CD4-positive, alpha-beta T cell (primary cell): Measurements from ENCODE around the gene ZNF865. TPM values are rescaled to one million over a fixed set of nuclear protein-coding genes. Genes with fewer than 3 reads are reported as not detected.
A peak's percentile ranks its signal among the peaks of the same experiment; 100 is the strongest.

Experiments used
- ATAC-seq: fragments of 200-7000 bp; cut with Tn5 transposase; one replicate; pipeline ENCODE4 v1.10.0; 2022; ENCODE audit warnings: mild to moderate bottlenecking; ENCODE audit not compliant: poor library complexity
- CTCF ChIA-PET: fragments of 350-600 bp; sonication (Branson Sonifier 250); formaldehyde crosslinking; loops from one replicate; lab custom pipeline; 2021; ENCODE audit warnings: antibody characterized with exemption, inconsistent platforms; lab: Charles Lee
- POLR2A ChIA-PET: fragments of 350-600 bp; sonication (Branson Sonifier 250); formaldehyde crosslinking; loops from one replicate; lab custom pipeline; 2021; ENCODE audit warnings: antibody characterized with exemption, inconsistent platforms; lab: Charles Lee
- DNase-seq, 14 experiments: peaks; one replicate each; pipeline ENCODE4 v3.0.0-alpha.2; 2013 to 2020; ENCODE audit warnings: mixed read lengths in 2 of 14
- H3K27ac ChIP-seq, 2 donors: one replicate each; pipeline versions ENCODE4 v1.5.1 to v1.7.0; 2013; ENCODE audit warnings: low read length in 2 of 2, low read depth in 1 of 2, mild to moderate bottlenecking in 1 of 2
- H3K27me3 ChIP-seq, 2 experiments: 1 replicate in 1 of 2; 2 replicates in 1 of 2; pipeline versions ENCODE4 v1.6.1 to v1.7.0; 2013; ENCODE audit warnings: low read length in 2 of 2, control low read depth in 1 of 2, mild to moderate bottlenecking in 1 of 2, moderate library complexity in 1 of 2; ENCODE audit not compliant: insufficient read depth in 2 of 2, control insufficient read depth in 1 of 2
- H3K36me3 ChIP-seq: one replicate; pipeline ENCODE4 v1.6.1; 2013; ENCODE audit warnings: low read length, control low read depth; ENCODE audit not compliant: insufficient read depth
- H3K4me1 ChIP-seq: one replicate; pipeline ENCODE4 v1.6.1; 2013; ENCODE audit warnings: low read length, control low read depth; ENCODE audit not compliant: insufficient read depth
- H3K4me3 ChIP-seq: one replicate; pipeline ENCODE4 v1.5.1; 2013; ENCODE audit warnings: mild to moderate bottlenecking, low read length, moderate library complexity
- H3K9me3 ChIP-seq, 2 experiments: 1 replicate in 1 of 2; 2 replicates in 1 of 2; pipeline versions ENCODE4 v1.6.1 to v1.7.0; 2013; ENCODE audit warnings: low read length in 2 of 2, mild to moderate bottlenecking in 2 of 2, control low read depth in 1 of 2, moderate library complexity in 1 of 2; ENCODE audit not compliant: control insufficient read depth in 1 of 2, insufficient read depth in 1 of 2
- H3K27ac Mint-ChIP-seq: one replicate; pipeline ENCODE4 v1.8.0; 2020; ENCODE audit warnings: mixed read lengths
- H3K27me3 Mint-ChIP-seq: one replicate; pipeline ENCODE4 v1.8.0; 2021; ENCODE audit warnings: mixed read lengths
- H3K36me3 Mint-ChIP-seq: one replicate; pipeline ENCODE4 v1.8.0; 2021; ENCODE audit warnings: low read depth, mixed read lengths
- H3K4me1 Mint-ChIP-seq: one replicate; pipeline ENCODE4 v1.8.0; 2021; ENCODE audit warnings: low read depth, mixed read lengths
- H3K4me3 Mint-ChIP-seq: one replicate; pipeline ENCODE4 v1.8.0; 2020; ENCODE audit warnings: mild to moderate bottlenecking, mixed read lengths
- H3K9me3 Mint-ChIP-seq: one replicate; pipeline ENCODE4 v1.8.0; 2020; ENCODE audit warnings: mixed read lengths
- intact Hi-C, 2 experiments: fragments of 100-400 bp; cut with DNase I in 1 of 2; cut with micrococcal nuclease in 1 of 2; formaldehyde crosslinking; loops; one replicate each; pipeline versions ENCODE4 v1.15.1 to v1.9.0; 2023 to 2025; cut with DNase I, micrococcal nuclease
- total RNA-seq, 174 experiments: library from RNA in 2 of 174; stranded (reverse) in 2 of 174; gene quantifications; one replicate each; pipeline ENCODE4 v1.2.3 and lab custom pipeline; 2021 to 2026
- TF ChIP-seq, protein P1 (sequence below): fragments of 200-600 bp; IDR thresholded peaks from one replicate; pipeline ENCODE4 v1.8.0; 2022; ENCODE audit warnings: antibody characterized with exemption, mild to moderate bottlenecking

Gene ZNF865
- total RNA-seq, 2 experiments from 2014 or later, result 12.0 to 12.9 TPM

DNA sequence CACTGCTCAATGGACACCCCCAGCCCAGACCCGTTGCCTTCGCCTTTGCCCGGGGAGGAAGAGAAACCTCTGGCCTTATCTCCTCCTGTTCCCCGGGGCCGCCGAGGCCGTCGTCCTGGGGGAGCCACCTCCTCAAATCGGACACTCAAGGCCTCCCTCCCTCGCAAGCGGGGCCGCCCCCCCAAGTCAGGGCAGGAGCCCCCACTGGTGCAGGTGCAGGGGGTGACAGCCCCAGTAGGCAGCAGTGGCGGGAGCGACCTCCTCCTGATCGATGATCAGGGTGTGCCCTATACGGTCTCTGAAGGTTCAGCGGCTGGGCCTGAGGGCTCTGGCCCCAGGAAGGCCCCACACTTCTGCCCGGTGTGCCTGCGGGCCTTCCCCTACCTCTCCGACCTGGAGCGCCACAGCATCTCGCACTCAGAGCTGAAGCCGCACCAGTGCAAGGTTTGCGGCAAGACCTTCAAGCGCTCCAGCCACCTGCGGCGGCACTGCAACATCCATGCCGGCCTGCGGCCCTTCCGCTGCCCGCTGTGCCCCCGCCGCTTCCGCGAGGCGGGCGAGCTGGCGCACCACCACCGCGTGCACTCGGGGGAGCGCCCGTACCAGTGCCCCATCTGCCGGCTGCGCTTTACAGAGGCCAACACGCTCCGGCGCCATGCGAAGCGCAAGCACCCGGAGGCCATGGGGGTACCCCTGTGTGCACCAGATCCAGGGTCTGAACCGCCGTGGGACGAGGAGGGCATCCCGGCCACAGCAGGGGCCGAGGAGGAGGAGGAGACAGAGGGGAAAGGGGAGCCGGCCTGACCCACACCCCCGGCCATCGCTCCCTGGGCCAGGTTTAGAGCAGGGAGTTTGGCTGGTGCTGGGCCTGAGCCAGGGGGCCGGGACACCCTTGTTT is 3.1 kb upstream of the ZNF865 start:
- POLR2A ChIA-PET, result interaction anchor here (1.4 kb wide), 1 partner anchor 22 kb away, joined by 11 read pairs; the partner anchor contains the start of gene ZNF784
- intact Hi-C loops, result loop anchor here in 1 of 2 experiments (10.0 kb wide), 2 partner anchors 198 to 348 kb away; partner anchors contain the start of genes PPP6R1 and UBE2S
- H3K4me1 ChIP-seq, result peaks cover 56% of the 10 kb centered on the region

DNA sequence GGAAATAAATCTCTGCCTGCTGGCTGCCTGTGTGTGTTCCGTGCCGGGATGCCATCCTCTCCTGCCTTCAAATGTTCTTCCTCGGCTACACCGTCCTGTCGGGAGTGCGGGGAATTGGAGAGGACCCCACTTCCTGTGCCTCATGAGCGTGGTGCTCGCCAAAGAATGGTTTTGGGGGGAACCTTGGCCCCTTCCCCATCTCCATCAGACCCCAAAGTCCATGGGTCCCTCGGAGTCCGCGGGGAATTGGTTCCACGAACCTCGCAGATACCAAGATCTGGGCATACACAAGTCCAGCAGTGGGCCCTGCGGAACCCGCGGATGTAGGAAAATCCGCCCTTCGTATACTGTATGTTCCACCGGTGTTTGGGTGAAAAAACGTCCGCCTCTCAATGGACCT is 2.3 kb upstream of the ZNF865 start:
- peaks cover 49% of the 10 kb centered on the region for H3K36me3 Mint-ChIP-seq
- intact Hi-C loops, result loop anchor here in 1 of 2 experiments (10.0 kb wide), 2 partner anchors 198 to 348 kb away; partner anchors contain the start of genes PPP6R1 and UBE2S
- peaks cover 6% of the 10 kb centered on the region for H3K36me3 ChIP-seq
- no peak overlapping the region for H3K27ac Mint-ChIP-seq
- H3K27me3 ChIP-seq, result no peaks in the 10 kb centered on the region
- CTCF ChIA-PET, result no interaction called here
- DNase-seq, result peak in 1 of 14 experiments; percentile 33
- TF ChIP-seq, protein P1, sequence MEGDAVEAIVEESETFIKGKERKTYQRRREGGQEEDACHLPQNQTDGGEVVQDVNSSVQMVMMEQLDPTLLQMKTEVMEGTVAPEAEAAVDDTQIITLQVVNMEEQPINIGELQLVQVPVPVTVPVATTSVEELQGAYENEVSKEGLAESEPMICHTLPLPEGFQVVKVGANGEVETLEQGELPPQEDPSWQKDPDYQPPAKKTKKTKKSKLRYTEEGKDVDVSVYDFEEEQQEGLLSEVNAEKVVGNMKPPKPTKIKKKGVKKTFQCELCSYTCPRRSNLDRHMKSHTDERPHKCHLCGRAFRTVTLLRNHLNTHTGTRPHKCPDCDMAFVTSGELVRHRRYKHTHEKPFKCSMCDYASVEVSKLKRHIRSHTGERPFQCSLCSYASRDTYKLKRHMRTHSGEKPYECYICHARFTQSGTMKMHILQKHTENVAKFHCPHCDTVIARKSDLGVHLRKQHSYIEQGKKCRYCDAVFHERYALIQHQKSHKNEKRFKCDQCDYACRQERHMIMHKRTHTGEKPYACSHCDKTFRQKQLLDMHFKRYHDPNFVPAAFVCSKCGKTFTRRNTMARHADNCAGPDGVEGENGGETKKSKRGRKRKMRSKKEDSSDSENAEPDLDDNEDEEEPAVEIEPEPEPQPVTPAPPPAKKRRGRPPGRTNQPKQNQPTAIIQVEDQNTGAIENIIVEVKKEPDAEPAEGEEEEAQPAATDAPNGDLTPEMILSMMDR, result no peak
- peak overlapping the region; percentile 66 for H3K4me3 Mint-ChIP-seq
- no peak overlapping the region for H3K27ac ChIP-seq
- ATAC-seq, result no peak
- H3K9me3 ChIP-seq, result no peaks in the 10 kb centered on the region
- peaks cover 55% of the 10 kb centered on the region for H3K4me1 ChIP-seq
- H3K4me1 Mint-ChIP-seq, result peaks cover 51% of the 10 kb centered on the region
- POLR2A ChIA-PET, result interaction anchor here (0.8 kb wide), 1 partner anchor 23 kb away, joined by 3 read pairs; no protein-coding TSS in a partner anchor
- no peak overlapping the region for H3K4me3 ChIP-seq
- no peaks in the 10 kb centered on the region for H3K9me3 Mint-ChIP-seq
- H3K27me3 Mint-ChIP-seq, result no peaks in the 10 kb centered on the region

More for the DNA sequence above, 3.1 kb upstream of the ZNF865 start:
- Histone ChIP-seq H3K27ac (no peak overlapping the region), H3K4me3 (no peak overlapping the region), H3K9me3 (no peaks in the 10 kb centered on the region), H3K36me3 (peaks cover 6% of the 10 kb centered on the region), H3K27me3 (no peaks in the 10 kb centered on the region)
- H3K27me3 Mint-ChIP-seq, result no peaks in the 10 kb centered on the region
- TF ChIP-seq, protein P1, result no peak
- ATAC-seq, result no peak
- CTCF ChIA-PET, result no interaction called here
- H3K27ac Mint-ChIP-seq, result peak overlapping the region; percentile 83
- H3K4me1 Mint-ChIP-seq, result peaks cover 44% of the 10 kb centered on the region
- DNase-seq, result peak in 1 of 14 experiments; percentile 37
- H3K4me3 Mint-ChIP-seq, result no peak overlapping the region
- no peaks in the 10 kb centered on the region for H3K9me3 Mint-ChIP-seq
- peaks cover 46% of the 10 kb centered on the region for H3K36me3 Mint-ChIP-seq

DNA sequence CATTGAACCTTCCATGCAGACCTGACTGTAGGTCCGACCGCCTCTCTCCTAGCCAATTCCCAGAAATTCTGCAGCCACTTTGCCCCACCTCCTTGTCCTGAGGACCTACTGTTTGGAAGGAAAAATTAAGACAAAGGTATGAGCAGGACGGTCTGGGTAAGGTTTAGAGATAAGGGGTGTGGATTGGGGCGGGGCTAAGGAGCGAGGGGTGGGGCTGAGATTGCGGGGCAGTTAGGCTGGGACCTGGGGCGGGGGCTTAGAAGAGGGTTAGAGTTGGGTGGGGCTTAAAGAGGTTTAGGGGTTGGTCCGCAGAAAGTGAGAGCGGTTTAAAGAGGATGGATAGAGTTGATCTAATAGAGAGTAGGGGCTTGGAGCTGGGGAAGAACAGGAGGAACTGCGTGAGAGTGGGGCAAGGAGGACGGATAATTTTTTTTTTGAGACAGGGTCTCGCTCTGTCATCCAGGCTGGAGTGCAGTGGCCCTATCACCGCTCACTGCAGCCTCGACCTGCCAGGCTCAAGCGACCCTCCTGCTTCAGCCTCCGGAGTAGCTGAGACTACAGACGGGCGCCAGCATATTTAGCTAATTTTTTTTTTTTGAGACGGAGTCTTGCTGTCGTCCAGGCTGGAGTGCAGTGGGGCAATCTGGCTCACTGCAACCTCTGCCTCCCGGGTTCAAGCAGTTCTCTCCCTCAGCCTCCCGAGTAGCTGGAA is 1.7 kb upstream of the ZNF865 start:
- TF ChIP-seq, protein P1, result no peak
- Histone ChIP-seq H3K9me3 (no peaks in the 10 kb centered on the region), H3K36me3 (peaks cover 6% of the 10 kb centered on the region), H3K27ac (no peak overlapping the region), H3K4me1 (peaks cover 48% of the 10 kb centered on the region), H3K4me3 (no peak overlapping the region), H3K27me3 (no peaks in the 10 kb centered on the region)
- H3K27ac Mint-ChIP-seq, result peak overlapping the region; percentile 84
- H3K9me3 Mint-ChIP-seq, result no peaks in the 10 kb centered on the region
- ATAC-seq (no peak), DNase-seq (peak in 1 of 14 experiments; percentile 41)
- intact Hi-C loops, result loop anchor here in 1 of 2 experiments (10.0 kb wide), 2 partner anchors 199 to 349 kb away; partner anchors contain the start of genes PPP6R1 and UBE2S
- H3K4me3 Mint-ChIP-seq, result peak overlapping the region; percentile 66
- POLR2A ChIA-PET, result interaction anchor here (0.8 to 1.2 kb wide), 3 partner anchors 21 to 39 kb away, joined by 3 to 8 read pairs (median 5); partner anchors contain the start of gene ZNF784
- peaks cover 52% of the 10 kb centered on the region for H3K4me1 Mint-ChIP-seq
- H3K36me3 Mint-ChIP-seq, result peaks cover 49% of the 10 kb centered on the region
- CTCF ChIA-PET, result interaction anchor here (1.4 to 4.2 kb wide), 2 partner anchors 22 to 28 kb away, joined by 4 to 48 read pairs; no protein-coding TSS in a partner anchor
- no peaks in the 10 kb centered on the region for H3K27me3 Mint-ChIP-seq
